ENCODE results near the gene RAB39A. TPM values are rescaled to one million over a fixed set of nuclear protein-coding genes. Genes with fewer than 3 reads are reported as not detected.
"Not testable (repeated sequence)": the region's sequence is repeated elsewhere in the genome, so short reads cannot be mapped to it uniquely, and the experiment has no call there.

Gene RAB39A
- total and polyA plus RNA-seq, 3 donors from 2014 or later: 1.6 to 2.0 (median 1.9) TPM

GRCh38 chr11:107915229-107915628 lies 13.0 kb upstream of the RAB39A start:
- Histone ChIP-seq H3K9me3 (no peaks in the 10 kb centered on the region), H3K4me3 (no peak overlapping the region), H3K36me3 (ENCODE audit: low read depth, missing control alignments) (no peaks in the 10 kb centered on the region), H3K27ac (no peak overlapping the region), H3K4me1 (no peaks in the 10 kb centered on the region), H3K27me3 (no peaks in the 10 kb centered on the region)
- intact Hi-C loops (cut with DNase I; ENCODE audit: low total_unique reads): no loop called here
- DNase-seq: no peak
- TF ChIP-seq CTCF (IDR thresholded peaks at IDR 0.05) (no peak), POLR2A (IDR thresholded peaks at IDR 0.05) (no peak)
- 94 to 97% methylated on average over 3 to 5 of the region's 5 CpGs for WGBS, 2 donors

- Histone ChIP-seq H3K9me3 (no peaks in the 10 kb centered on the region), H3K4me1 (no peaks in the 10 kb centered on the region), H3K27ac (no peak overlapping the region), H3K4me3 (no peak overlapping the region), H3K27me3 (no peaks in the 10 kb centered on the region), H3K36me3 (ENCODE audit: low read depth, missing control alignments) (no peaks in the 10 kb centered on the region)
- 44 to 50% methylated on average over 2 to 13 of the region's 13 CpGs for WGBS, 2 donors
- TF ChIP-seq POLR2A (IDR thresholded peaks at IDR 0.05) (no peak), CTCF (IDR thresholded peaks at IDR 0.05) (peak in 1 of 3 experiments; percentile 27)
- no peak for DNase-seq
- intact Hi-C loops (cut with DNase I; ENCODE audit: low total_unique reads): no loop called here
Observed at GRCh38 chr11:107916671-107917241, 11.5 kb upstream of the RAB39A start.

- H3K27me3 ChIP-seq: no peaks in the 10 kb centered on the region
- no peaks in the 10 kb centered on the region for H3K9me3 ChIP-seq
- no peak overlapping the region for H3K4me3 ChIP-seq
- WGBS, 2 donors: 78 to 82% methylated on average over 1 of the region's 1 CpG
- H3K36me3 ChIP-seq (ENCODE audit: low read depth, missing control alignments): no peaks in the 10 kb centered on the region
- TF ChIP-seq POLR2A (IDR thresholded peaks at IDR 0.05) (no peak), CTCF (IDR thresholded peaks at IDR 0.05) (no peak)
- intact Hi-C loops (cut with DNase I; ENCODE audit: low total_unique reads): no loop called here
- no peaks in the 10 kb centered on the region for H3K4me1 ChIP-seq
- DNase-seq: no peak
- H3K27ac ChIP-seq: no peak overlapping the region
Observed at GRCh38 chr11:107921997-107922396, 6.3 kb upstream of the RAB39A start.

- intact Hi-C loops (cut with DNase I; ENCODE audit: low total_unique reads); H3K4me3 ChIP-seq; H3K27ac ChIP-seq; H3K4me1 ChIP-seq; H3K27me3 ChIP-seq; DNase-seq; H3K36me3 ChIP-seq (ENCODE audit: low read depth, missing control alignments); H3K9me3 ChIP-seq: not testable (repeated sequence)
- 69 to 79% methylated on average over 1 of the region's 1 CpG for WGBS, 2 donors
Observed at GRCh38 chr11:107923519-107923918, 4.7 kb upstream of the RAB39A start.

- Histone ChIP-seq H3K27me3 (no peaks in the 10 kb centered on the region), H3K4me3 (no peak overlapping the region), H3K36me3 (ENCODE audit: low read depth, missing control alignments) (no peaks in the 10 kb centered on the region), H3K27ac (no peak overlapping the region), H3K4me1 (no peaks in the 10 kb centered on the region), H3K9me3 (no peaks in the 10 kb centered on the region)
- intact Hi-C loops (cut with DNase I; ENCODE audit: low total_unique reads): no loop called here
- TF ChIP-seq POLR2A (IDR thresholded peaks at IDR 0.05): no peak
- no peak for TF ChIP-seq CTCF (IDR thresholded peaks at IDR 0.05)
- DNase-seq: no peak
- 74 to 91% methylated on average over 2 of the region's 2 CpGs for WGBS, 2 donors
Observed at GRCh38 chr11:107924306-107924705, 3.9 kb upstream of the RAB39A start.

Data from testis (tissue), 3 donors.